Measurements from ENCODE around the gene AP1AR.

AP1AR gene, protein sequence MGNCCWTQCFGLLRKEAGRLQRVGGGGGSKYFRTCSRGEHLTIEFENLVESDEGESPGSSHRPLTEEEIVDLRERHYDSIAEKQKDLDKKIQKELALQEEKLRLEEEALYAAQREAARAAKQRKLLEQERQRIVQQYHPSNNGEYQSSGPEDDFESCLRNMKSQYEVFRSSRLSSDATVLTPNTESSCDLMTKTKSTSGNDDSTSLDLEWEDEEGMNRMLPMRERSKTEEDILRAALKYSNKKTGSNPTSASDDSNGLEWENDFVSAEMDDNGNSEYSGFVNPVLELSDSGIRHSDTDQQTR

DNA sequence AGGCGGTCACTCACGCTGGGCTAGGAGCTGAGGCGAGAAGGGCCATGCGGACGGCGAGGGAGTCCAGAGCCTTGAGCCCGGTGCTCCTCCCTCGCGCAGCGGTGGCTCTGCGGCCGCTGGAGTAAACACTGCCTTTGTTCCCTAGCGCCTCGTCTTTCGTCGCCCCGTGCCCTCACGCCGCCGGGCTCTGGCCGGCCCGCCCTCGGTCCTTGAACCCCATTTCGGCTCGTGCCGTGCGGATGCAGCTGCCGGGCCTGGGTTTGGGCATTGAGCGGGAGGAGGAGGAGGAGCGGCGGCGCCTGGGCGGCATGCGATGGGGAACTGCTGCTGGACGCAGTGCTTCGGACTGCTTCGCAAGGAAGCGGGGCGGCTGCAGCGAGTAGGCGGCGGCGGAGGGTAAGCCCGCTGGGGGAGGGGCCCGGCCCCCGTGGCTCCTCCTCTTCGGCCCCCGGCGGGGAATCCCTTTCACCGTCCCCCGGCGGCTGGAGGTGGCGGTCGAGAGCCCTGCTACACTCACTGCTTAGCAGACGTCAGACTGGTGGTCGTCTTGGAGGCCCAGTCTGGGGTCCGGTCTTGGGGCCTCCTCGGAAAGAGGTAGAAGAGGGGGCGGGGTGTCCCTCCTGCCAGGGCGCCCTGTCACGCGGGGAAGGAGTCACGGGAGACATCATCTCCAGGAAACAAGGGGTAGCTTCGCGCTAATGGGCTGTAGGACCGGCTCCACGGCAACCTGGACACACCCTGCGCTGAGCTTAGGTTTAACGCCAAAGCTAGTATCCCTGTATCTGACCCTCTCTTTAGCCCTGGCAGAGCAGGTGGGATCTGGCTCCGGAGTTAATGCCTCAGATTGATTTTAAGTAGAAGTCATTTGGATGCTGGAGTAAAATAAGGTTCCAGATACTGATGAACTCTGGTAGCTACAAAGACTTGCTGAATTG is at the start of gene AP1AR:
AP1AR (plus strand) TSS at position 9 of the 935 bp plus-strand sequence; CDS start at position 314, 305 bp downstream.
- Histone ChIP-seq H2AFZ (ENCODE audit: low read depth, low read length) (peak within 1 kb of the TSS; percentile 66), H3K4me1 (ENCODE audit: low read length) (peaks cover 27% of the 10 kb centered on the region), H3K36me3 (replicated peaks; ENCODE audit: low read depth, low read length) (no peaks in the 10 kb centered on the region), H3K27me3 (ENCODE audit: low read depth, low read length) (no peaks in the 10 kb centered on the region), H3K4me3 (ENCODE audit: low read length) (peak within 1 kb of the TSS; percentile 85), H4K20me1 (ENCODE audit: insufficient read depth, low read length) (peaks cover 14% of the 10 kb centered on the region; the same call in 1 of the 2 replicates), H3K79me2 (ENCODE audit: low read length) (peaks cover 60% of the 10 kb centered on the region), H3K9me3 (ENCODE audit: insufficient read depth, low read length) (no peaks in the 10 kb centered on the region), H3K27ac (ENCODE audit: low read length) (peak within 1 kb of the TSS; percentile 86), H3K9ac (ENCODE audit: low read length) (peak within 1 kb of the TSS; percentile 88), H3K4me2 (ENCODE audit: low read length) (peak within 1 kb of the TSS; percentile 72)
- no peak for TF ChIP-seq EZH2phosphoT487 (IDR thresholded peaks at IDR 0.05; ENCODE audit: low read depth)
- TF ChIP-seq, protein P1, sequence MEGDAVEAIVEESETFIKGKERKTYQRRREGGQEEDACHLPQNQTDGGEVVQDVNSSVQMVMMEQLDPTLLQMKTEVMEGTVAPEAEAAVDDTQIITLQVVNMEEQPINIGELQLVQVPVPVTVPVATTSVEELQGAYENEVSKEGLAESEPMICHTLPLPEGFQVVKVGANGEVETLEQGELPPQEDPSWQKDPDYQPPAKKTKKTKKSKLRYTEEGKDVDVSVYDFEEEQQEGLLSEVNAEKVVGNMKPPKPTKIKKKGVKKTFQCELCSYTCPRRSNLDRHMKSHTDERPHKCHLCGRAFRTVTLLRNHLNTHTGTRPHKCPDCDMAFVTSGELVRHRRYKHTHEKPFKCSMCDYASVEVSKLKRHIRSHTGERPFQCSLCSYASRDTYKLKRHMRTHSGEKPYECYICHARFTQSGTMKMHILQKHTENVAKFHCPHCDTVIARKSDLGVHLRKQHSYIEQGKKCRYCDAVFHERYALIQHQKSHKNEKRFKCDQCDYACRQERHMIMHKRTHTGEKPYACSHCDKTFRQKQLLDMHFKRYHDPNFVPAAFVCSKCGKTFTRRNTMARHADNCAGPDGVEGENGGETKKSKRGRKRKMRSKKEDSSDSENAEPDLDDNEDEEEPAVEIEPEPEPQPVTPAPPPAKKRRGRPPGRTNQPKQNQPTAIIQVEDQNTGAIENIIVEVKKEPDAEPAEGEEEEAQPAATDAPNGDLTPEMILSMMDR (IDR thresholded peaks at IDR 0.05; ENCODE audit: low read depth, low read length) = peak; percentile 40; the same call in 1 of the 2 replicates

DNA sequence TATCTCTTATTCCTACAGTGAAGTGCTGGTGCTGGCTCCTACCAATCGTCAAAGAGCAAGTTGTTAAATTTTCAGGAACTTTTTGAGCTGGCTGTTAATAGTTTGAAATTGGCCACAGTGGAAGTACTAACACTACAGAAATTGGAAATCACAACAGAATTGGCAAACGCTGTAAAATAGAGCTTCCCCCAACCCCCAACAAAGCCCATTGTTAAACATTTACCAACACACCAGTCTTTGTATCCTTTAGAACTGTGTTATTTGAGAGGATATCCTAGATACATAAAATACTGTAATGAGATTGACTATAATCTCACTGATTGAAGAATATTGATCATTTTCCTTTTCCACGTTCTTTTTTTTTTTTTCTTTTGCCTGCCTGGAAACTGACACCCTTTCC is 49.0 kb upstream of the AP1AR start:
- Histone ChIP-seq H3K27ac (ENCODE audit: low read length) (no peak overlapping the region), H3K36me3 (replicated peaks; ENCODE audit: low read depth, low read length) (peaks cover 6% of the 10 kb centered on the region), H3K27me3 (ENCODE audit: low read depth, low read length) (no peaks in the 10 kb centered on the region), H3K79me2 (ENCODE audit: low read length) (no peaks in the 10 kb centered on the region), H2AFZ (ENCODE audit: low read depth, low read length) (no peak overlapping the region), H3K9ac (ENCODE audit: low read length) (no peak overlapping the region), H4K20me1 (ENCODE audit: insufficient read depth, low read length) (no peaks in the 10 kb centered on the region), H3K4me2 (ENCODE audit: low read length) (no peak overlapping the region), H3K9me3 (ENCODE audit: insufficient read depth, low read length) (no peaks in the 10 kb centered on the region), H3K4me3 (ENCODE audit: low read length) (no peak overlapping the region), H3K4me1 (ENCODE audit: low read length) (peaks cover 34% of the 10 kb centered on the region)
- TF ChIP-seq, protein P1 (IDR thresholded peaks at IDR 0.05; ENCODE audit: low read depth, low read length) = no peak
- TF ChIP-seq EZH2phosphoT487 (IDR thresholded peaks at IDR 0.05; ENCODE audit: low read depth) = no peak

DNA sequence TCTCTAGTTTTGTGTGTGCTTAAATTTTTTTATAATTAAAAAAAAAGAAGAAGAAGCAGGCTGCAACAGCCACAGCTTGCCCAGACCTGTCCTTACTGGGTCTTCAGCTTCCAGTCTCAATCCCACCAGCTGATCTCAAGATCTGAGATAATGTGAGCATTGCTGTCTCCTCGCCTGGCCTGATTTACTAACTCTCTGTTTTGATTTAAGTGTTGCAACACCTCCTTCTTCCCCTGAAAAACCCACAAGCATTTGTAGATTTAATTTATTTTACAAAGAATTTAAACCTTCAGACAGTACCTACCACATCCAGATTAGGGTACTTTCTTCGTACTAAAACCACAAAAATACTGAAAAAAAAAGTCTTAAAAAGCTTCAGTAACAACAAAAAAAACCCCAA is 48.3 kb upstream of the AP1AR start:
- Histone ChIP-seq H3K9me3 (ENCODE audit: insufficient read depth, low read length) (no peaks in the 10 kb centered on the region), H3K4me2 (ENCODE audit: low read length) (no peak overlapping the region), H2AFZ (ENCODE audit: low read depth, low read length) (no peak overlapping the region), H3K36me3 (replicated peaks; ENCODE audit: low read depth, low read length) (peaks cover 6% of the 10 kb centered on the region), H3K4me3 (ENCODE audit: low read length) (no peak overlapping the region), H4K20me1 (ENCODE audit: insufficient read depth, low read length) (no peaks in the 10 kb centered on the region), H3K9ac (ENCODE audit: low read length) (no peak overlapping the region), H3K4me1 (ENCODE audit: low read length) (peaks cover 34% of the 10 kb centered on the region), H3K27me3 (ENCODE audit: low read depth, low read length) (no peaks in the 10 kb centered on the region), H3K27ac (ENCODE audit: low read length) (no peak overlapping the region), H3K79me2 (ENCODE audit: low read length) (no peaks in the 10 kb centered on the region)
- no peak for TF ChIP-seq EZH2phosphoT487 (IDR thresholded peaks at IDR 0.05; ENCODE audit: low read depth)

DNA sequence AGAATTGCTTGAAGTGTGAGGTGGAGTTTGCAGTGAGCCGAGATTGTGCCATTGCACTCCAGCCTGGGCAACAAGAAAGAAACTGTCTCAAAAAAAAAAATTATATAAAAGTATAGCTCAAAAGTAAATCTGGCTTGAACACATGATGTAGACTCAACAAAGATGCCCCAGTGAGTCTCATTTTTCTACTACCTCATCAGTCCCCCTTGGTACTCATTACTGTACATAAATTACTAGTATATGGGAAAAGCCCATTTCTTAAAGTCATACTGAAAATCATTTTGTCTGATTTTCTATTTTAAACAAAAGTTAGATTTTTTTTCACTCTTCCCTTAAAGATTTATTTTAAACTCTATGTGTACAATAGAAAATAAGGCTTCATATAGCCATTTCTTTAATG is 47.1 kb upstream of the AP1AR start:
- no peak overlapping the region for H3K4me3 ChIP-seq (ENCODE audit: low read length)
- H4K20me1 ChIP-seq (ENCODE audit: insufficient read depth, low read length) = no peaks in the 10 kb centered on the region
- H2AFZ ChIP-seq (ENCODE audit: low read depth, low read length) = no peak overlapping the region
- H3K27me3 ChIP-seq (ENCODE audit: low read depth, low read length) = no peaks in the 10 kb centered on the region
- no peak overlapping the region for H3K9ac ChIP-seq (ENCODE audit: low read length)
- H3K27ac ChIP-seq (ENCODE audit: low read length) = peak overlapping the region; percentile 91
- TF ChIP-seq, protein P1 (IDR thresholded peaks at IDR 0.05; ENCODE audit: low read depth, low read length) = no peak
- TF ChIP-seq EZH2phosphoT487 (IDR thresholded peaks at IDR 0.05; ENCODE audit: low read depth) = no peak
- H3K36me3 ChIP-seq (replicated peaks; ENCODE audit: low read depth, low read length) = peaks cover 6% of the 10 kb centered on the region
- peaks cover 34% of the 10 kb centered on the region for H3K4me1 ChIP-seq (ENCODE audit: low read length)
- peak overlapping the region; percentile 72 for H3K4me2 ChIP-seq (ENCODE audit: low read length)
- no peaks in the 10 kb centered on the region for H3K79me2 ChIP-seq (ENCODE audit: low read length)
- H3K9me3 ChIP-seq (ENCODE audit: insufficient read depth, low read length) = no peaks in the 10 kb centered on the region
